Renal cortex interstitium (tissue), 15 donors: Measurements from ENCODE around the gene SPATA31E1. TPM values are rescaled to one million over a fixed set of nuclear protein-coding genes. Genes with fewer than 3 reads are reported as not detected.
"Not testable (repeated sequence)": the region's sequence is repeated elsewhere in the genome, so short reads cannot be mapped to it uniquely, and the experiment has no call there.

ENCODE experiments used
- DNase-seq, 11 donors: peaks; one replicate each; pipeline ENCODE4 v3.0.0-alpha.2; 2013; ENCODE audit warnings: low read depth in 9 of 11, low spot score in 4 of 11; ENCODE audit errors: extremely low read depth in 1 of 11
- long read RNA-seq, 16 experiments: transcript quantifications; one replicate each; lab custom pipeline, GENCODE V29; 2026
- polyA plus RNA-seq, 3 donors: library from polyadenylated mRNA; unstranded; fragments of 120-200 nt; gene quantifications; one replicate each; pipeline ENCODE4 v1.2.1, GENCODE V29; 2013; ENCODE audit not compliant: insufficient read length in 3 of 3

The SPATA31E1 gene
- polyA plus RNA-seq = not detected
- long read RNA-seq, donor 1 = 0 reads
- long read RNA-seq, donor 2 = 0 reads
- long read RNA-seq, donor 3 = 0 reads
- long read RNA-seq, donor 4 = 0 reads
- long read RNA-seq, donor 5 = 0 reads
- long read RNA-seq, donor 6 = 0 reads
- long read RNA-seq, donor 7 = 0 reads
- long read RNA-seq, donor 8 = 0 reads
- long read RNA-seq, donor 9 = 0 reads
- long read RNA-seq, donor 10 = 0 reads
- long read RNA-seq, donor 11 = 0 reads
- long read RNA-seq, donor 12 = 0 reads
- long read RNA-seq, donor 13 = 0 reads
- long read RNA-seq, donor 14 = 0 reads
- long read RNA-seq, donor 15 = 0 reads
- long read RNA-seq, donor 16 = 0 reads

DNA sequence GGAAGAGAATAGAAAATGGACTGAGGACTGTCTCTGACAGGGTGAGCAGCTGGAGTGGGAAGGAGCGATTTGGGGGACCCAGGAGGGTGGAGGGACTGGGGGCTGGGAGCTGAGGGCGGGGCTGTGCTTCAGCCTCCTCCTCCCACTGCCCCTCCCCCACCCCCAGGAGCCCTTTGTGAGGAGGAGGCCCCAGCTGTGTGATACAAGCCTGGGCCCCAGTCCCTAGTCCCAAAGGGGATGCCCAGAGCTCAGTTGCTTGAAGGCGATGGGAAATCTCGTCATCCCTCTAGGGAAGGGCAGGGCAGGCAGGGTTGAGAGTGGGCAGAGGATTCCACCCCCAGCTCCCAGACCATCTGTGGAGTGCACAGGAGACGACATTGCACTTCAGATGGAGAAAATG lies at the start of gene SPATA31E1:
Gene SPATA31E1 (plus strand): TSS at position 251 of the 400 bp plus-strand sequence. CDS start 15 bp downstream, at position 266.
- DNase-seq = no peak

DNA sequence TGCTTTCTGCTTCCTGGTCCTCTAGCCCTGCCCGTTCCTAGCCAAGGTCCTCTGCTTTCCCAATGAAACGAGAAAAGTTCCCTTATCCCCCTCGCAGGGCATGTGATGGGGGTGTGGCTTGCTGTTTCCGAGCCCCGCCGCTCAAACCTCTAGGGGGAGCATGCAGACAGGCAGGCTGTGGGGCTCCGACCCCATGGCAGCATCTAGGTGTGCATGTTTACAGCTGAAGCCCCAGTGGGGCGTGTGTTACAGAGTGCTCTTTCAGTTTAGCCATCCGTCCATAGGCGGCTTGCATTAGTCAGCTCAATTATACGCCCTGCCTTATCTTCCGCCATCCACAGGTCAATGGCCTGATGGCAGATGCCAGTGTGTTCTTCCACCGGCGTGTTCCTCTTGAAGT lies 48.3 kb upstream of the SPATA31E1 start:
- no peak for DNase-seq

DNA sequence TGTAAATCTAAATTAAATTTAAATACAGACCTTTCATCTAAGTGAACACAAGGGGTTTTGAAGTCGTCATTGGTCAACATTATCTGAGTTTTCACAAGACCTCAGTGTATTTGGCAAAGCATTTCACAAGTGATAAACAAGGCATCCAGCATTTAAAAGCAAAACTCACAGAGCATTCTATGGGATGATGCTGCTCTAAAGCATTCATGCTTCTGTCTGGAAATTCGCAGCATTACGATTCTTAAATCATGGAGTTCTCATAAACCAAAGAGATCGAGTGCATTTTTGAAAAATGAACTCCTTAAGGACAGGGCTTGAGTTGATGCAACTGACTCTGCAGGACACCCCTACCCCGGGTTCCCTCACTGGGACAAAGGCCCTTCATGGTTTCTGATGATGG lies 46.1 kb upstream of the SPATA31E1 start:
- DNase-seq = no peak

DNA sequence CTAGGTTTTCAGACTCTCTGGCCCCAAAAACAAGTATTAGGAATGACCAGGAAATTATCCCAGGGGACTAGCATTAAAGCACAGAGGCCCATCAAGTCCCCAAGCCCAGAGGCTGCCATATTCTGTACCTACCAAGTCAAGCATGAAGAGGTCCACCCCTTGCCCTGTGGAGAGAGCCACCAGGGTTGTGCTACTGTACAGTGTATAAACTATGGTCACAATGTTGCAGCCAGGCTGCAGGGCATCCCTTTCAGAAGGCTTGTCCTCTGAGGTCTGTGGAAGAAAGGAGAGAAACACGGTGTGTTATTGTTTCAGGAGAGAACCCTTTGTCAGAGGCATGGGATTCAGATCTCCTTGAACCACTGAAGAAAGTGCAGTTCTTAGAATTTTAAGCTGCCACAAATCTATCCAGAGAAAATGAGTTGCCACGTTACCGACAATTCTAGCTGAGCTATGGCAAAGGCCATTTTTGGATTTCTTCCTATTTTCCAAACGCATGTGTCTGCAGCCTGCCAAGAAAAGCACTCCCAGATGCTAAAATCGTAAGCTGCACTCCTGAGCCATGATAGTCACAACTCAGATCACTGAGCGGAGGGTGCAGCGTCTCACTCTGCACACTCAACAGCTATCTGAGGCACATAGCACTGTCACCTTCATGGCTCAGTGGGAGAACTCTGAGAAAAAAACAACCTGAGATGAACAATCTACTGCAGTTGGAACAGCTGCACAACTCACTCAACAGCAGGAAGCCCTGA lies 45.5 kb upstream of the SPATA31E1 start:
- no peak for DNase-seq

DNA sequence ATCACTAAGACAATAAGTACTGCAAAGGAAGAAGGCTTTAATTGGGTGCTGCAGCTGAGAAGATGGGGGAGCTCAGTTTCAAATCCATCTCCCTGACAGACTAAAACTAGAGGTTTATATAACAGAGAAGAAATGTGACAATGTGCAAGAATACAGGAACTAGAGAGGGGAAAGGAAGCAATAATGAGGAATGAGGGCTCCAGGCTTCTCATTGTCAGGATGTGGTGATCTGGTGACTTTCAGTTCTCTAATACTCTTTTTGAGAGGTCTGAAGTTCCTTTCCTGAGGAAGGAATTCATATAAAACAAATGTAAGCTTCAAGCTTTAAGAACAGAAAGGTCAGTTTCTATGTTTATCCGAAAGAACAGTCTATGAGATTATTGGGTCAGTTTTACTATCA lies 42.5 kb upstream of the SPATA31E1 start:
- no peak for DNase-seq

DNA sequence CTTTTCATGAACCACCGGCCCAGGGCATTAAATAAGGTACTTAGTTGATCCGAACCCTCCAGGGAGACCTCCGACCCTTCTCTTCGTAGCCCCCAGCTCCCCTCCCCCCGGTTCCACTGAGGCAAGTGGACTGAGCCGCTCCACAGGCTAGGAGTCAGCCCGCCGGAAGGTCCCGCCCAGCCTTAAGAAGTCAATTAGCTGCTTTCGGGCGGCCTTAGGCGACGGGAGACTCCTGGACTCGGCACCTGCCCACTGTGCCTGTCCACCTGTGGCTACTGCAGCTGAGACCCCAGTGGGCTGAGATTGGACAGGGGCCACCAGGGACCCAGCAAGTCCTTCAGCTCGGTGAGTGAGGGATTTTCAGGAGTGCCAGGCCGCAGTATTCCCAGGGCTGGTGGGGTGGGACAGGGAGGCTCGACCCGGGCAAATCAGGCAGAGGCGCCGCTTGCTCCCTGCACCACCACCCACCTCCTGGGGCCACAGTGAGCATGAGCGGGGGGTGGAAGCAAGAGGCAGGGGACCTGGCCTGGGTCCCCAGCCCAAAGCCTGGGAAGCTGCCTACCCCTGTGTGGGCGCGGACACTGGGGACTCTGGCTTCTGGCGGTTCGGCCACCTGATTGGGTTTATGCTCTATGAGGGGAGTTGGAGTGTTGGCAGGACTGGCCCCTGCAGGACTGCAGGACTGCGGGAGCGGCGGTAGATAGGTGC lies 39.6 kb upstream of the SPATA31E1 start:
- DNase-seq = no peak

DNA sequence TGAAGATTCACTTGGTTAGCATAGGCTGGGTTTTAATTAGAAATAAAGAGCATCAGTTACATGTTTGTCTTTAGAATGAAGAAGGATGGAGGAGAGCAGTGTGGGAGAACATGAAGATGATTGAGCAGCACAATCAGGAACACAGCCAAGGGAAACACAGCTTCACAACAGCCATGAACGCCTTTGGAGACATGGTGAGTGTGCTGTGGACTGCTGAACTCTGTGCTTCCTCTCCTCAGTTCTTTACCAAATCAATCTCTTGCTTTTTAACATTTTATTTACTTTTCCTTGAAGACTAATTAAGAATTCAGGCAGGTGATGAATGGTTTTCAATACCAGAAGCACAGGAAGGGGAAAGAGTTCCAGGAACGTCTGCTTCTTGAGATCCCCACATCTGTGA lies 38.2 kb upstream of the SPATA31E1 start:
- peak in 8 of 11 donors; percentile 22 to 63 (median 46) for DNase-seq

DNA sequence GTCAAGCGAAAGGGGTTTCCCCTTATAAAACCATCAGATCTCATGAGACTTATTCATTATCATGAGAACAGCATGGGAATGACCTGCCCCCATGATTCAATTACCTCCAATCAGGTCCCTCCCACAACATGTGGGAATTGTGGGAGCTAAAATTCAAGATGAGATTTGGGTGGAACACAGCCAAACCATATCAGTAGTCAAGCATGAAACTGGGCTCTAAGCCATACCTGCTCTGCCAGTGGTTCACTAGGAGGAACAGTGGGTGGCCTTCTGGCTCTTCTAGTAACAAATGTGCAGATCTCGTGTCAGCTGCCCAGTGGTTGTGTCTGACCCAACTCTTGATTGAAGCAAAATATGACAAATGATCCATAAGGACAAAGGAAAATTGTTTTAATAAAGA lies 34.9 kb upstream of the SPATA31E1 start:
- DNase-seq = not testable (repeated sequence)

DNA sequence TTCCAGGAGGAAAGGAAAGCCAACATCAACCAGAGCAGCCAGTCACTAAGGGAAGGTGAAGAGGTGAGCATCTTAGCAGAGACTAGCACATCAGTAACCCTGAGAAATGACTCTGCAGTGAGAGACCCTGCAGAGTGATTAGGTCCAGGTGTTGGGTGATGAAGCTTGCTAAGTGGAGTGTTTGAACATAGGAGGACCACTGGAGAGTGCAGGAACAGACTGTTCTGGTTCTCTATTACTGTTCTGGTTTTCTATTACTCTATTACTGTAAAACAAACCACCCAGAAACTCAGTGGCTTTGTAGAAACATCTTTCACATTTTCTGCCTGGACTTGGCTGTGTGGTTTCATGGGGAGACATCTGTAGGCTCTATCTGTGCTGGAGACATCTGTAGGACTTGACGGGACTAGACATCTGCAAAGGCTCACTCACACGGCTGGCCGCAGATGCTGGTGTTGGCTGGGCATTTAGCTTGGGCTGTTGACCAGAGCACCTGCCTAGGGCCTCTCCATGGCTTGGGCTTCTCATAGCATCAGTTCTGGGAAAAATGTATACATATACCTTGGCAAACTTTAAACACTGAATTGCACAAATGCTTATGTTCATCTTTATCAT lies 33.4 kb upstream of the SPATA31E1 start:
- no peak for DNase-seq

DNA sequence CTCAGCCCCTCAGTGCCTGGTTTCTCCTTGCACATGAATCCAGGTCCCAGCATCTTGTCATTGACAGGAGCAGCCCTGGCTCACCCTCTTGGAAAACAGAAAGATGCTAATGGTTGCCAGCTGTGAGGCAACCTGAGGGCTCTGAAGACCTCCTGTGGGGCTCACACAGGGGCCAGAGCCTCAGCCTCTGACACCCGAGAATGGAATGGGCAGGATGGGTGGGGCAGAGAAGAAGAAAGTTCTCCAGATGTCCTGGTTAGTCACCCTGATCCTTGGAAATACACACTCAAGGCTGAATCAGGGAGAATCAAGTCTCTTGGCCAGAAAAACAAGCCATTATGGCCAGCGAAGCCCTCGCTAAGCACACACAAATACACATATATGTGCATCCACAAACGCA lies 32.3 kb upstream of the SPATA31E1 start:
- DNase-seq = no peak

DNA sequence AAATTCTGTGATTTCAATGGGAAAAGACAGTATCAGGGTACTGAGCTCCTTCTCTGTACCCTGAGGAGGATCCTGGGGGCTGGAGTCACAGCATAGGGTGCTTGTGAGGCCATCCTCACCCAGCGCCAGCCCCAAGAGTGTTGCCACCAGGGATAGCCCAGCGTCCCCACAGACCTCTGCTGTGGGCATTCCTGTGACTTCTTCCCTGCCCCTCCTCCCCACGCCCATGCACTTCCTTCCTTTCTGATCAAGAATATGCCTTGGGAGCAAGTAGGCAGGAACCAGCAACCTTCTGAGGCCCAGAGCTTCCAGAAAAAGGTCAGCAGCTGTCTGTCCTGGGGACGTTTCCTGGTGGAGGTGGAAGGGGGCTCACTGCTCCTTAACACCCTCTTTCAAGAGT lies 31.5 kb upstream of the SPATA31E1 start:
- DNase-seq = not testable (repeated sequence)

DNA sequence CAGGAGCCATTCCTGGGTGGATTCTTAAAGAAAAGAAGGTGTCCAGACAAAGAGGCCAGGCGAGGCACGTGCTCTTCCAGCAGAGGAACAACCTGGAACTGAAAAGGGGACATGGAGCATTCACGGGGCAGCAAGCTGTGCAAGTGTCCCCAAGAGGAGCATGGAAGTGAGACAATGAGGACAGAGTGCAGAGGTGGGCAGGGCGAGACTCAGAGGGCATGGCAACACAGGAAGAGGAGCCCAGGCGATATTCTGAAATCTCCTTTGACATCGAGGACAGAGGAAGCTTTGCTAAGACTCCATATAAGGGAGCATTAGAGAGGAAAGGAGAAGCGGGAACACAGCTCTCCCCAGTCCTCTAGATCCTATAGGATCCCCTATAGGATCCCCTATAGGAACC lies 29.4 kb upstream of the SPATA31E1 start:
- no peak for DNase-seq

DNA sequence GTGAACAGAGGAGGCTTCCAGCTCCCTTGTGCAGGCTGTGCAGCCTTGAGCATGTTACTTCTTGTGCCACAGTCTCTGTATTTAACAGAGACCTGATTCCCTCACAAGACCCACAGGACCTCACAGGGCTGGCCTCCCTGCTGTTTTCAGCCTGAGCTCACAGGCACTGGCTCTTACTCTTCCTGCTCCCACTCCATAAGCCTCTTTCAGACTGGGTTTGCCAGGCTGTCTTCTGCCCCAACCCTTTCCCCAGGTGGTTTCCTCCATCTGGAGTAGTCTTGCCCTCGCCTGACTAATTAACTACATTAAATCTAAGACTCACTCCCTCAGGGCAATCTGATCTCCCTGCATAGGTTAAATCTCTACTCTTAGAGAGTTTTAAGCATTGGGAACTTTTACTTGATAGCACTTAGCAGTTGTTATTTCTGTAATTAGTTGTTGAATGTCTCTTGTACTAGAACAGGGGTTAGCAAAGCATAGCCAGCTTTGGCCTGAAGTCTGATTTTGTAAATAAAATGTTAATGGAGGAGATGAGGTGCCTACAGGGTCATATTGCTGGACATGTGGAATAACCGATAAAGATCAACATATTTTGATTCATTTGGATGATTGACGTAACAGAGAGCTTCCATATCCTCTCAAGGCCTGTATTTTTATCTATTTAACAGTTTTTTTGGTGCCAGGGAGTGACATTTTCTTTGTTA lies 28.6 kb upstream of the SPATA31E1 start:
- no peak for DNase-seq

DNA sequence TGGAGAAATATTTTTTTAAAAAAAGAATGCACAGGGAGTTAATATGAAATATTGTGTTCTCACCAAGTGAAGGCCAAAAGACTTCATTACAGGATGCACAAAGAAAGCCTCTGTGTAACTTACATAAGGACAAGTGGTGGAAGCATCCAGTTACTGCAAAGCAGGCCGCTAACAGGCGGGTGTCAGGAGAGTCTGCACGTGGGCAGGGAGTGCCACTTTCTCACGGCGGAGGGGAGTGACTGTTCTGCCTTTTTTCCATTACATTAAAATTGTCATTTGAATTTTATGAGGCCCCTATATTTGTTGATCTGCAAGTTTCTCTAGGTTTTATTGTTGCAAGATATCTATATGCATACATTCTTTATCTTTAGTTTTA lies 28.1 kb upstream of the SPATA31E1 start:
- no peak for DNase-seq

DNA sequence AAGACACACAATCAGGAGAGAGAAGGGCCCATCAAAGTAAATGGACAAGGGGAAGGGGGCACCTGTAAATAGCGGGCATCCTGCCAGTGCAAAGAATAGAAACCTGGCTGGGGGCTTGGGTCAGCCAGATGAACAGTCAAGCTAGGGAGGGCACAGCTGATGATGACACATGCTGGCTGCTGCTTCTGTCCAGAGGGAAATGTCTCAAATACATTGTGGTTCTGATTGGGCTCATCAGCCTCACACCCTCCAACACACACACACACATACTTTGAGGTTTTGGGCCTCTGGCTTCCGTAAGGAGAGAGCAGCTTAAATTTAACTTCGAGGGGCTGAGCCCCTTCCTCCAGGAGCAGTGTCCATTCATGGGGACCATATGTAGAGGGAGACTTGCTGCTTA lies 27.6 kb upstream of the SPATA31E1 start:
- DNase-seq = no peak

DNA sequence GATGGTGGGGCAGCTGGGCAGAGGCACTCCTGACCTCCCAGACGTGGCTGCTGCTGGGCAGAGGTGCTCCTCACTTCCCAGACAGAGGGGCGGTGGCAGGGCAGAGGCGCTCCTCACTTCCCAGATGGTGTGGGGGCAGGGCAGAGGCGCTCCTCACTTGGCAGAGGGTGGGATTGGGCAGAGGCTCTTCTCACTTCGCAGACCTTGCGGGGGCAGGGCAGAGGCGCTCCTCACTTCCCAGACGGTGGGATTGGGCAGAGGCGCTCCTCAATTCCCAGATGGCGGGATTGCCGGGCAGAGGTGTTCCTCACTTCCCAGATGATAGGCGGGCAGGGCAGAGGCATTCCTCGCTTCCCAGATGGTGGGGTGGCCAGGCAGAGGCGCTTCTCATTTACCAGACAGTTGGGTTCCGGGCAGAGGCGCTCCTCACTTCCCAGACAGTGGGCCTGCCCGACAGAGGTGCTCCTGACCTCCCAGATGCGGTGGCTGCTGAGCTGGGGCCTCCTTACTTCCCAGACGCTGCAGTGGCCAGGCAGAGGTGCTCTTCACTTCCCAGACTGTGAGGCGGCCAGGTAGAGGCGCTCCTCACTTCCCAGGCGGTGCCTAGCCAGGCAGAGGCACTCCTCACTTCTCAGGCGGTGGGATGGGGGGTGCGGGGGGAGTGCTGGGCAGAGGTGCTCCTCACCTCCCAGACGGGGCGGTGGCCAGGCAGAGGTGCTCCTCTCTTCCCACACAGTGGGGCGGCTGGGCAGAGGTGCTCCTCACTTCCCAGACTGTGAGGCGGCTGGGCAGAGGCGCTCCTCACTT lies 25.3 kb upstream of the SPATA31E1 start:
- DNase-seq = no peak

DNA sequence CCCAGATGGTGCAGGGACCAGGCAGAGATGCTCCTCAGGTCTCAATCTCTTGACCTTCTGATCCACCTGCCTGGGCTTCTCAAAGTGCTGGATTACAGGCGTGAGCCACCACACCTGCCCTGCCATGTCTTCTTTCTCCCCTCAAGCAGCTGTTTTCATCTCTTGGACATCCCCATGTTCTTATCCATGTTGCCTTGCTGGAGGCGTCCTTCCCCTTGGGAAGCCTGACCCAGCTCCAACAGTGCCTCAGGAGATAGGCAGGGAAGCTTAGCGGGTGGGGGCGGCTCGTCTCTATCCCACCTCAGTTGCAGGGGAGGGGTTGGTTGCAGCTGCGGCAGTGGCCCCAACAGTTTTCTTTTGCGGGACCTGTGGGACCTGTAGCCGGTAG lies 24.7 kb upstream of the SPATA31E1 start:
- DNase-seq = no peak

DNA sequence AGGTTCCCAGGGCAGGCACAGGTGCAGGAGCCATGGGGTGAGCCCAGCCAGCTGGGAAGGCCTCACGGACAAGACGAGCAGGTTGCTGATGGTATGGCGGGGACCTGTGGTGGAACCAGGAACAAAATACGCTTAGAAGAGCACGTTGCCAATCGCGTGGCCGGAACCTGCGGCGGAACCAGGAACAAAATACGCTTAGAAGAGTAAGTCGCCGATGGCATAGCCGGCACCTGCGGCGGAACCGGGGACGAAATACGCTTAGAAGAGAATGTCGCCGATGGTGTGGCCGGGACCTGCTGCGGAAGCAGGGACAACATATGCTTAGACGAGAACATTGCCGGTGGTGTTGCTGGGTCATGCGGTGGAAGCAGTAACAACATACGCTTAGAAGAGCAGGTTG lies 23.5 kb upstream of the SPATA31E1 start:
- no peak for DNase-seq
